Calu3 (cell line): ENCODE results near the gene EEIG1. TPM values are rescaled to one million over a fixed set of nuclear protein-coding genes. Genes with fewer than 3 reads are reported as not detected.

Experiments used
- BruUV-seq: library from RNA; stranded (reverse); fragments of 400-500 nt; replicated peaks from 2 replicates; lab custom pipeline; 2021; lab: Mats Ljungman, UMichigan
- CTCF ChIA-PET: fragments of 300-600 bp; sonication (Branson Sonifier 250); formaldehyde crosslinking; loops from one replicate; lab custom pipeline; 2022; ENCODE audit warnings: antibody characterized with exemption; lab: Charles Lee
- DNase-seq: peaks from one replicate; pipeline ENCODE4 v3.0.0; 2022
- H3K27ac Mint-ChIP-seq: one replicate; pipeline ENCODE4 v1.8.0; 2022; ENCODE audit warnings: mixed read lengths; ENCODE audit not compliant: unreplicated experiment
- H3K27me3 Mint-ChIP-seq: one replicate; pipeline ENCODE4 v1.8.0; 2022; ENCODE audit warnings: mixed read lengths; ENCODE audit not compliant: unreplicated experiment
- H3K36me3 Mint-ChIP-seq: one replicate; pipeline ENCODE4 v1.8.0; 2022; ENCODE audit warnings: mild to moderate bottlenecking, moderate library complexity, mixed read lengths; ENCODE audit not compliant: insufficient read depth, unreplicated experiment
- H3K4me1 Mint-ChIP-seq: one replicate; pipeline ENCODE4 v1.8.0; 2022; ENCODE audit warnings: mild to moderate bottlenecking, low read depth, mixed read lengths; ENCODE audit not compliant: unreplicated experiment
- H3K4me3 Mint-ChIP-seq: one replicate; pipeline ENCODE4 v1.8.0; 2022; ENCODE audit warnings: mild to moderate bottlenecking, low read depth, moderate library complexity, mixed read lengths; ENCODE audit not compliant: unreplicated experiment
- H3K9me3 Mint-ChIP-seq: one replicate; pipeline ENCODE4 v1.8.0; 2022; ENCODE audit warnings: low read depth, mixed read lengths; ENCODE audit not compliant: unreplicated experiment
- CTCF ChIP-seq: fragments of 200-600 bp; IDR thresholded peaks from one replicate; pipeline ENCODE4 v1.8.0; 2022; ENCODE audit warnings: antibody characterized with exemption; ENCODE audit not compliant: unreplicated experiment
- intact Hi-C: fragments of 100-400 bp; cut with micrococcal nuclease; formaldehyde crosslinking; loops from one replicate; pipeline ENCODE4 v1.10.0; 2022; ENCODE audit not compliant: unreplicated experiment
- total RNA-seq: library from RNA; stranded (reverse); gene quantifications from 2 replicates; pipeline ENCODE4 v1.2.3, GENCODE V29; 2022

The EEIG1 gene
- total RNA-seq, 1 experiment from 2014 or later, result 84.6 TPM

- Mint-ChIP-seq H3K9me3 (no peaks in the 10 kb centered on the region), H3K4me1 (peaks cover 30% of the 10 kb centered on the region), H3K27ac (no peak overlapping the region), H3K36me3 (peaks cover 66% of the 10 kb centered on the region), H3K27me3 (no peaks in the 10 kb centered on the region), H3K4me3 (no peak overlapping the region)
- CTCF ChIA-PET, result no interaction called here
- no peak for TF ChIP-seq CTCF
- no peak for DNase-seq
- intact Hi-C loops, result no loop called here
- BruUV-seq, result no TSS peak
Measured at GRCh38 chr9:127945942-127946341, 34.8 kb downstream of the EEIG1 start.

DNA sequence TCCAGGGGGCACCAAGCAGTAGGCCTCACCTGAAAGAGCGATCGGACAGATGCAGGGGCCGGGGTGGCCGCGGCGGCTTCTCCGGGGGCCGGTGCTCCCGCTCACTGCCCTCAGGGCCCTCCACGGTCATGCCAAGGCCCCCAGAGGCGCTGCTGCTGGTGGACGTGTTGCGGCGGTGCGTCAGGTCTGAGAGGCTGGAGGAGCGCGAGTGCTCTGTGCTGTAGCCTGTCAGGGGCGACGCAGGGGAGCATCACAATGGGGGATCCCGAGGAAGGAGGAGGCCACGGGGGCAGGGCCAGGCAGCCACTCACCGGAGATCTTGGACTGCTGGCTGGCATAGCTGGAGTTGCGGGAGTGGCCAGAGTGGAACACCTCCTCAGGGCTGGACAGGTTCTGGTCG is 35.5 kb downstream of the EEIG1 start:
- no peak overlapping the region for H3K4me3 Mint-ChIP-seq
- CTCF ChIA-PET, result no interaction called here
- no TSS peak for BruUV-seq
- peaks cover 66% of the 10 kb centered on the region for H3K36me3 Mint-ChIP-seq
- H3K27ac Mint-ChIP-seq, result no peak overlapping the region
- H3K27me3 Mint-ChIP-seq, result no peaks in the 10 kb centered on the region
- intact Hi-C loops, result no loop called here
- no peaks in the 10 kb centered on the region for H3K9me3 Mint-ChIP-seq
- peaks cover 24% of the 10 kb centered on the region for H3K4me1 Mint-ChIP-seq
- no peak for DNase-seq
- TF ChIP-seq CTCF, result no peak

DNA sequence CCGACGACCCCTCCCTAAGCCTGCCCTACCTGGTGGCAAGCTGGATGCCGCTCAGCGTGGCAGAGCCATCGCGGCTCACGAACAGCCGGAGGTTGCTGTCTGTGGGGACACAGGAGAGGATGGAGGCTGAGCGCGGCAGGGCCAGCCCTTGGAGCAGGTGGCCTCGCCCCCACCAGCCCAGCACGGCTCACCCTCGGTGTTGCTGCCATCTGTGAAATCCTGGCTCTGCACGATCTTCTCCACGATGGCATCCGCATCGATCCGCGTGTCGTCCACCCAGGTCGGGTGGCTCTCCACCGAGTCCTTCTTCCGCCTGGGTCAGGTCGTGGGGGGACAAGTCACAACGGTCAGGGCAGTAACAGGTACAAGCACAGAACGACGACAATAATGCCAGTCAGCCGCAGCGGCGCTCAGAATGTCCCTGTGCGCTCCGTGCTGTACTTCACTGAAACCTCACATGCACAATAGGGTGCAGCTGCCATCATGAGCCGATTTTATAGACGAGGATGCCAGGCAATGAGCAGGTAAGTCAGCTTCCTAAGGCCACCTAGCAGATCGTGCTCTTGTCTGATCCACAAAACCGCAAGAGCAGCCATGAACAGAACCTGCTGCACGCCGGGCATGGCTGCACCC is 36.1 kb downstream of the EEIG1 start:
- no peak overlapping the region for H3K27ac Mint-ChIP-seq
- no TSS peak for BruUV-seq
- intact Hi-C loops, result no loop called here
- TF ChIP-seq CTCF, result no peak
- H3K4me1 Mint-ChIP-seq, result peaks cover 18% of the 10 kb centered on the region
- H3K36me3 Mint-ChIP-seq, result peaks cover 65% of the 10 kb centered on the region
- H3K27me3 Mint-ChIP-seq, result no peaks in the 10 kb centered on the region
- no peak overlapping the region for H3K4me3 Mint-ChIP-seq
- no peaks in the 10 kb centered on the region for H3K9me3 Mint-ChIP-seq
- CTCF ChIA-PET, result interaction anchor here (1.4 to 2.5 kb wide), 2 partner anchors 8 to 90 kb away, joined by 4 to 16 read pairs; no protein-coding TSS in a partner anchor
- no peak for DNase-seq

GRCh38 chr9:127943731-127944144 is 37.1 kb downstream of the EEIG1 start:
- intact Hi-C loops, result loop anchor here (1.0 kb wide), 1 partner anchor 92 kb away; no protein-coding TSS in a partner anchor
- Mint-ChIP-seq H3K27me3 (no peaks in the 10 kb centered on the region), H3K36me3 (peaks cover 62% of the 10 kb centered on the region), H3K4me1 (peaks cover 16% of the 10 kb centered on the region), H3K4me3 (no peak overlapping the region), H3K9me3 (no peaks in the 10 kb centered on the region), H3K27ac (no peak overlapping the region)
- peak; percentile 80 for TF ChIP-seq CTCF
- no TSS peak for BruUV-seq
- DNase-seq, result peak; percentile 82
- CTCF ChIA-PET, result interaction anchor here (0.6 to 2.5 kb wide), 5 partner anchors 8 to 91 kb away, joined by 3 to 16 read pairs (median 5); no protein-coding TSS in a partner anchor
